K562 (cell line): ENCODE measurements around the gene P2RY11.

Experiments used
- BMI1 ChIP-seq: fragments of 150-350 bp; IDR thresholded peaks from 2 replicates; pipeline ENCODE4 v1.6.1; 2014; ENCODE audit warnings: low read length
- ETV1 ChIP-seq: fragments of 450-650 bp; conservative IDR thresholded peaks from 2 replicates; pipeline ENCODE4 v1.6.1; 2016; ENCODE audit warnings: missing genetic modification characterization, control low read depth, low read depth, missing compliant biosample characterization
- NFXL1 ChIP-seq: fragments of 450-650 bp; formaldehyde crosslinking; IDR thresholded peaks from 2 replicates; pipeline ENCODE4 v1.4.0; 2021; ENCODE audit warnings: mild to moderate bottlenecking
- POLR2A ChIP-seq: fragments of 450-650 bp; conservative IDR thresholded peaks from 2 replicates; pipeline ENCODE4 v1.6.1; 2016
- POLR2AphosphoS5 ChIP-seq: IDR thresholded peaks from 2 replicates; pipeline ENCODE4 v1.6.1; 2011; ENCODE audit warnings: mild to moderate bottlenecking, low read depth, low read length, moderate library complexity; ENCODE audit not compliant: control insufficient read depth, insufficient read depth
- ZNF24 ChIP-seq: fragments of 450-650 bp; IDR thresholded peaks from 2 replicates; pipeline ENCODE4 v1.6.1; 2016
- ZNF274 ChIP-seq: IDR thresholded peaks from 2 replicates; pipeline ENCODE4 v1.6.1; 2011; ENCODE audit warnings: low read depth, mild to moderate bottlenecking, low read length, moderate library complexity, borderline replicate concordance
- TF ChIP-seq, protein P1 (sequence below), 3 experiments: IDR thresholded peaks in 2 of 3; conservative IDR thresholded peaks in 1 of 3; 2 replicates each; pipeline ENCODE4 v1.5.1; 2011 to 2012; ENCODE audit warnings: low read length in 3 of 3, mild to moderate bottlenecking in 3 of 3, control low read depth in 2 of 3, improper control_type of control experiment in 1 of 3, inconsistent platforms in 1 of 3, low read depth in 1 of 3, mixed read lengths in 1 of 3, moderate library complexity in 1 of 3; ENCODE audit not compliant: insufficient read depth in 2 of 3
- TF ChIP-seq, protein P2 (sequence below): sonication (generic); formaldehyde crosslinking; IDR thresholded peaks from 2 replicates; pipeline ENCODE4 v1.8.0; 2023; ENCODE audit warnings: missing genetic modification reagents, mild to moderate bottlenecking, borderline replicate concordance

DNA sequence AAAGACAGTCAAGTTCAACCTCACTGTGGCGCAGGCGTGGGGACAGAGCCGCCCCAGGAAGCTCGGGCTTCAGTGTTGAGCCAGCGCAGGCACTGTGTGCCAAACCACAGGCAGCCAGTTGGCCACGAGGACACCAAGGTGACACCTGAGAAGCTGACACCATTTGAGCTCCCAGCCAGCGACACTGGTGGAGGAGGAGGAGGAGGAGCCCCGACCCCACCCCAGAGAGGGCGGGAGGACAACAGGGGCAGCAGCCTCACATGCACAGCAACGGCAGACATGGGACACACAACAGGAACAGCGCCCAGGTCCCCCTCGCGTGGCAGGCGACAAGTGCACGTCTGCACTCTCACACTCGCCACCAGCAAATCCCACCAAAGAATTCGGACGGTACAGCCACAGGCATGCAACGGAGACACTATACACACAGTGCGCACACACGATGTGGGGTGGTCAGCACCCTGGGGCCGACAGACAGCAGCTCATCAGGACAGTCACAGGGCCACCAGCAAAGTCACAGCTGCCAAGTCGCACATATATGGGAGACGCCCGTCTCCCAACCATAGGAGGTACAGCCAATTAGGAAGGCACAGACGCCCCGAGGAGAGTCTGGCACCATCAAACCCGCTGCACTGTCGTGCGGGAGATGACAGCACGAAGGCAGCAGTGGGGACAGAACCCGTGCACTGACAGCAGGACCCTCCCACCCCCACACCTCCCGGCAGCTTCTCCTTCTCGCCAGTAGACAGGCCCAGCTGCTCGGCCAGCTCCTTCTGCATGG is 4.8 kb downstream of the P2RY11 start:
- TF ChIP-seq BMI1 (no peak), POLR2A (no peak), ZNF274 (no peak), ETV1 (no peak), POLR2AphosphoS5 (no peak), ZNF24 (no peak), NFXL1 (CRISPR knock-in tag) (no peak)
- TF ChIP-seq, protein P1, sequence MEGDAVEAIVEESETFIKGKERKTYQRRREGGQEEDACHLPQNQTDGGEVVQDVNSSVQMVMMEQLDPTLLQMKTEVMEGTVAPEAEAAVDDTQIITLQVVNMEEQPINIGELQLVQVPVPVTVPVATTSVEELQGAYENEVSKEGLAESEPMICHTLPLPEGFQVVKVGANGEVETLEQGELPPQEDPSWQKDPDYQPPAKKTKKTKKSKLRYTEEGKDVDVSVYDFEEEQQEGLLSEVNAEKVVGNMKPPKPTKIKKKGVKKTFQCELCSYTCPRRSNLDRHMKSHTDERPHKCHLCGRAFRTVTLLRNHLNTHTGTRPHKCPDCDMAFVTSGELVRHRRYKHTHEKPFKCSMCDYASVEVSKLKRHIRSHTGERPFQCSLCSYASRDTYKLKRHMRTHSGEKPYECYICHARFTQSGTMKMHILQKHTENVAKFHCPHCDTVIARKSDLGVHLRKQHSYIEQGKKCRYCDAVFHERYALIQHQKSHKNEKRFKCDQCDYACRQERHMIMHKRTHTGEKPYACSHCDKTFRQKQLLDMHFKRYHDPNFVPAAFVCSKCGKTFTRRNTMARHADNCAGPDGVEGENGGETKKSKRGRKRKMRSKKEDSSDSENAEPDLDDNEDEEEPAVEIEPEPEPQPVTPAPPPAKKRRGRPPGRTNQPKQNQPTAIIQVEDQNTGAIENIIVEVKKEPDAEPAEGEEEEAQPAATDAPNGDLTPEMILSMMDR (IDR thresholded peaks at IDR 0.05 in 2 of 3, conservative IDR thresholded peaks at IDR 0.05 in 1 of 3; ENCODE audit: insufficient read depth in 2 of 3, low read depth in 1 of 3, low read length in 3 of 3), result no peak
- TF ChIP-seq, protein P2, sequence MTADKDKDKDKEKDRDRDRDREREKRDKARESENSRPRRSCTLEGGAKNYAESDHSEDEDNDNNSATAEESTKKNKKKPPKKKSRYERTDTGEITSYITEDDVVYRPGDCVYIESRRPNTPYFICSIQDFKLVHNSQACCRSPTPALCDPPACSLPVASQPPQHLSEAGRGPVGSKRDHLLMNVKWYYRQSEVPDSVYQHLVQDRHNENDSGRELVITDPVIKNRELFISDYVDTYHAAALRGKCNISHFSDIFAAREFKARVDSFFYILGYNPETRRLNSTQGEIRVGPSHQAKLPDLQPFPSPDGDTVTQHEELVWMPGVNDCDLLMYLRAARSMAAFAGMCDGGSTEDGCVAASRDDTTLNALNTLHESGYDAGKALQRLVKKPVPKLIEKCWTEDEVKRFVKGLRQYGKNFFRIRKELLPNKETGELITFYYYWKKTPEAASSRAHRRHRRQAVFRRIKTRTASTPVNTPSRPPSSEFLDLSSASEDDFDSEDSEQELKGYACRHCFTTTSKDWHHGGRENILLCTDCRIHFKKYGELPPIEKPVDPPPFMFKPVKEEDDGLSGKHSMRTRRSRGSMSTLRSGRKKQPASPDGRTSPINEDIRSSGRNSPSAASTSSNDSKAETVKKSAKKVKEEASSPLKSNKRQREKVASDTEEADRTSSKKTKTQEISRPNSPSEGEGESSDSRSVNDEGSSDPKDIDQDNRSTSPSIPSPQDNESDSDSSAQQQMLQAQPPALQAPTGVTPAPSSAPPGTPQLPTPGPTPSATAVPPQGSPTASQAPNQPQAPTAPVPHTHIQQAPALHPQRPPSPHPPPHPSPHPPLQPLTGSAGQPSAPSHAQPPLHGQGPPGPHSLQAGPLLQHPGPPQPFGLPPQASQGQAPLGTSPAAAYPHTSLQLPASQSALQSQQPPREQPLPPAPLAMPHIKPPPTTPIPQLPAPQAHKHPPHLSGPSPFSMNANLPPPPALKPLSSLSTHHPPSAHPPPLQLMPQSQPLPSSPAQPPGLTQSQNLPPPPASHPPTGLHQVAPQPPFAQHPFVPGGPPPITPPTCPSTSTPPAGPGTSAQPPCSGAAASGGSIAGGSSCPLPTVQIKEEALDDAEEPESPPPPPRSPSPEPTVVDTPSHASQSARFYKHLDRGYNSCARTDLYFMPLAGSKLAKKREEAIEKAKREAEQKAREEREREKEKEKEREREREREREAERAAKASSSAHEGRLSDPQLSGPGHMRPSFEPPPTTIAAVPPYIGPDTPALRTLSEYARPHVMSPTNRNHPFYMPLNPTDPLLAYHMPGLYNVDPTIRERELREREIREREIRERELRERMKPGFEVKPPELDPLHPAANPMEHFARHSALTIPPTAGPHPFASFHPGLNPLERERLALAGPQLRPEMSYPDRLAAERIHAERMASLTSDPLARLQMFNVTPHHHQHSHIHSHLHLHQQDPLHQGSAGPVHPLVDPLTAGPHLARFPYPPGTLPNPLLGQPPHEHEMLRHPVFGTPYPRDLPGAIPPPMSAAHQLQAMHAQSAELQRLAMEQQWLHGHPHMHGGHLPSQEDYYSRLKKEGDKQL (CRISPR knock-in tag), result no peak
